Motor neuron (in vitro differentiated cells): ENCODE results near the gene ST3GAL3. TPM values are rescaled to one million over a fixed set of nuclear protein-coding genes. Genes with fewer than 3 reads are reported as not detected.
"Not testable (repeated sequence)": the region's sequence is repeated elsewhere in the genome, so short reads cannot be mapped to it uniquely, and the experiment has no call there.

Source experiments
- ATAC-seq, 8 experiments: fragments of 200-7000 bp; cut with Tn5 transposase; replicated peaks in 6 of 8; 2 replicates each; pipeline ENCODE4 v1.8.0; 2021; ENCODE audit warnings: mild to moderate bottlenecking in 8 of 8, moderate library complexity in 8 of 8
- H3K27ac ChIP-seq, 2 donors: fragments of 250-450 bp; sonication (Bioruptor Pico); 2 replicates each; pipeline ENCODE4 v1.9.0; 2021; ENCODE audit warnings: antibody characterized with exemption in 2 of 2, mild to moderate bottlenecking in 2 of 2, moderate library complexity in 1 of 2
- H3K4me1 ChIP-seq, 2 donors: fragments of 250-450 bp; sonication (Bioruptor Pico); replicated peaks in 1 of 2; 2 replicates each; pipeline ENCODE4 v1.6.1; 2021; ENCODE audit warnings: antibody characterized with exemption in 2 of 2, mild to moderate bottlenecking in 2 of 2, moderate library complexity in 1 of 2
- H3K4me3 ChIP-seq, 5 donors: fragments of 250-450 bp; sonication (Bioruptor Pico); 2 replicates each; pipeline ENCODE4 v1.9.0; 2021; ENCODE audit warnings: antibody characterized with exemption in 5 of 5, mild to moderate bottlenecking in 5 of 5, moderate library complexity in 4 of 5
- WGBS, 10 experiments: fragments of 450-650 bp; shearing (Covaris generic); methylation state at CpG; one replicate each; pipeline ENCODE4 v1.0.0; 2022; 5-methylcytosine and 5-hydroxymethylcytosine counted together
- in situ Hi-C, 9 experiments: fragments of 400-800 bp; cut with MboI; loops; one replicate each; pipeline ENCODE4 v1.15.0; 2021; ENCODE audit warnings: low sequenced_read_pairs in 9 of 9, low pct_unique_long_range_greater_than_20kb in 2 of 9; ENCODE audit not compliant: unreplicated experiment in 9 of 9
- total RNA-seq, 8 experiments: library from RNA; unstranded; fragments of 300-600 nt; gene quantifications; 2 replicates each; pipeline versions ENCODE4 v1.2.3 to v1.2.4, GENCODE V29; 2022

Gene ST3GAL3
- total RNA-seq, 8 experiments from 2014 or later, result 11.7 to 30.6 (median 29.0) TPM

- H3K27ac ChIP-seq, result peak overlapping the region in 1 of 2 donors; percentile 96
- peak overlapping the region; percentile 74 to 98 (median 95) for H3K4me3 ChIP-seq
- peaks cover 11% of the 10 kb centered on the region in 2 donors for H3K4me1 ChIP-seq
- peak in 5 of 8 experiments; percentile 6 to 30 (median 11) for ATAC-seq
- in situ Hi-C loops, result no loop called here
- 0 to 7% (median 4%) methylated on average over 3 to 14 of the region's 30 CpGs; no CpG with 5 or more reads in 3 of the 10 experiments for WGBS, 10 experiments
Observed at GRCh38 chr1:43706598-43707189, 642 bp upstream of the ST3GAL3 start.

DNA sequence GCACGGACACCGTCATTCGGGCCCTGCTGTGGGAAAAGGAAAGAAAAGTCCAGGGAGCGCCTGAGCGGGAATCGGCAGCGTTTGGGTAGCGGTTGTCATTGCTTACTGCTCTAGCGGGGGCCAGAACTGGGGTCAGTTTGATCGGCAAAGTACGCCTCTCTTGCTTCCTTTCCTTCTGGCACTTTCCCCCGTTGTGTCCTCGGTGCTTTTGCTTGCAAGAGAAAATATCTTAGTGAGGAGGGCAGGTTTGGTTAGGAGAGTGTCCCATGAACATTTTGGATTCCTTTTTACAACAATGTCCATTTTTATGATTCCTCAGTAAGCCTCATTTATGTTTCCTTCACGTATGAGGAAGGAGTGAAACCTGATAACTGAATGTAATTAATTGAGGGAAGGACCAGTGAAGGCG, 670 bp downstream of the ST3GAL3 start:
- in situ Hi-C loops, result no loop called here
- WGBS, 10 experiments, result 0 to 8% (median 1%) methylated on average over 1 to 14 of the region's 15 CpGs; no CpG with 5 or more reads in 1 of the 10 experiments
- Histone ChIP-seq H3K27ac (peak overlapping the region; percentile 92 to 96), H3K4me3 (peak overlapping the region; percentile 74 to 98 (median 95)), H3K4me1 (peaks cover 11% of the 10 kb centered on the region in 2 donors)
- ATAC-seq, result no peak

GRCh38 chr1:43711049-43711448, 3.7 kb downstream of the ST3GAL3 start:
- Histone ChIP-seq H3K4me1 (peaks cover 10 to 11% of the 10 kb centered on the region in 2 donors), H3K27ac (no peak overlapping the region), H3K4me3 (no peak overlapping the region)
- WGBS, 10 experiments, result 21 to 100% (median 94%) methylated on average over 1 to 2 of the region's 2 CpGs; no CpG with 5 or more reads in 2 of the 10 experiments
- ATAC-seq, result no peak
- in situ Hi-C loops, result no loop called here

GRCh38 chr1:43711524-43712386, 4.4 kb downstream of the ST3GAL3 start:
- Histone ChIP-seq H3K4me1 (peaks cover 4 to 5% of the 10 kb centered on the region in 2 donors), H3K4me3 (no peak overlapping the region), H3K27ac (no peak overlapping the region)
- WGBS, 10 experiments, result 18 to 100% (median 73%) methylated on average over 1 to 3 of the region's 3 CpGs
- in situ Hi-C loops, result no loop called here
- no peak for ATAC-seq

- Histone ChIP-seq H3K4me1 (no peaks in the 10 kb centered on the region), H3K4me3 (no peak overlapping the region), H3K27ac (no peak overlapping the region)
- 56 to 100% (median 92%) methylated on average over 3 to 14 of the region's 15 CpGs for WGBS, 10 experiments
- in situ Hi-C loops, result no loop called here
- ATAC-seq, result peak in 1 of 8 experiments; percentile 87
Observed at GRCh38 chr1:43716559-43717281, 9.4 kb downstream of the ST3GAL3 start.

- Histone ChIP-seq H3K4me3 (no peak overlapping the region), H3K4me1 (no peaks in the 10 kb centered on the region), H3K27ac (no peak overlapping the region)
- WGBS, 10 experiments, result 59 to 100% (median 96%) methylated on average over 3 to 6 of the region's 6 CpGs; no CpG with 5 or more reads in 1 of the 10 experiments
- in situ Hi-C loops, result no loop called here
- ATAC-seq, result no peak
Observed at GRCh38 chr1:43719063-43719462, 11.7 kb downstream of the ST3GAL3 start.

DNA sequence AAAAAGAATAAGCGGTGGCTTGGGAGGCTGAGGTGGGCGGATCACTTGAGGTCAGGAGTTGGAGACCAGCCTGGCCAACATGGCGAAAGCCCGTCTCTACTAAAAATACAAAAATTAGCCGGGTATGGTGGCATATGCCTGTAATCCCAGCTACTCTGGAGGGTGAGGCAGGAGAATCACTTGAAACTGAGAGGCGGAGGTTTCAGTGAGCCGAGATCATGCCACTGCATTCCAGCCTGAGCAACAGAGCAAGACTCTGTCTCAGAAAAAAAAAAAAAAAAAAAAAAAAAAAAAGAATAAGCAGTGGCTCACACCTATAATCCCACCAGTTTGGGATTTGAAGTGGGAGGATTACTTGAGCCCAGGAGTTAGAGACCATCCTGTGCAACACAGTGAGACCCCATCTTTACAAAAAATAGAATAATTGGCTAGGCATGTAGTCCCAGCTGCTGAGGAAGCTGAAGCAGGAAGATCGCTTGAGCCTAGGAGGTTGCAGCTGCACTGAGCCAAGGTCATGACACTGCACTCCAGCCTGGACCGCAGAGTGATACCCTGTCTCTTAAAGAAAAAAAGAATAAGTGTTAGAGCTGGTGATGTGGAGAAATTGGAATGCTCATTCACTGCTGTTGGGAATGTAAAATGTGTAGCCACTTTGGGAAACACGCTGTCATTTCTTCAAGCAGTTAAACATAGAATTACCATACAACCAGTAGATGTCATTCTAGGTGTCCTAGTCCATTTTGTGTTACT, 12.5 kb downstream of the ST3GAL3 start:
- H3K27ac ChIP-seq, H3K4me3 ChIP-seq, in situ Hi-C loops, H3K4me1 ChIP-seq: not testable (repeated sequence)
- ATAC-seq, result peak in 1 of 8 experiments; percentile 49
- 51 to 100% (median 94%) methylated on average over 1 to 9 of the region's 10 CpGs; no CpG with 5 or more reads in 1 of the 10 experiments for WGBS, 10 experiments

GRCh38 chr1:43722810-43723209, 15.5 kb downstream of the ST3GAL3 start:
- 43 to 100% (median 88%) methylated on average over 1 to 2 of the region's 2 CpGs; no CpG with 5 or more reads in 3 of the 10 experiments for WGBS, 10 experiments
- in situ Hi-C loops, result no loop called here
- ATAC-seq, result peak in 3 of 8 experiments; percentile 74 to 88 (median 86)
- no peak overlapping the region for H3K4me3 ChIP-seq
- peaks cover 0 to 3% of the 10 kb centered on the region in 2 donors for H3K4me1 ChIP-seq
- no peak overlapping the region for H3K27ac ChIP-seq

GRCh38 chr1:43729816-43730463, 22.6 kb downstream of the ST3GAL3 start:
- Histone ChIP-seq H3K27ac (no peak overlapping the region), H3K4me1 (peaks cover 0 to 3% of the 10 kb centered on the region in 2 donors), H3K4me3 (no peak overlapping the region)
- in situ Hi-C loops, result loop anchor here in 2 of 9 experiments (25.0 kb wide), 2 partner anchors 107 to 193 kb away; partner anchors contain the start of gene PTPRF (in 1 of the 2)
- ATAC-seq, result peak in 3 of 8 experiments; percentile 29 to 45 (median 31)
- 91 to 100% (median 99%) methylated on average over 1 to 4 of the region's 4 CpGs for WGBS, 10 experiments

DNA sequence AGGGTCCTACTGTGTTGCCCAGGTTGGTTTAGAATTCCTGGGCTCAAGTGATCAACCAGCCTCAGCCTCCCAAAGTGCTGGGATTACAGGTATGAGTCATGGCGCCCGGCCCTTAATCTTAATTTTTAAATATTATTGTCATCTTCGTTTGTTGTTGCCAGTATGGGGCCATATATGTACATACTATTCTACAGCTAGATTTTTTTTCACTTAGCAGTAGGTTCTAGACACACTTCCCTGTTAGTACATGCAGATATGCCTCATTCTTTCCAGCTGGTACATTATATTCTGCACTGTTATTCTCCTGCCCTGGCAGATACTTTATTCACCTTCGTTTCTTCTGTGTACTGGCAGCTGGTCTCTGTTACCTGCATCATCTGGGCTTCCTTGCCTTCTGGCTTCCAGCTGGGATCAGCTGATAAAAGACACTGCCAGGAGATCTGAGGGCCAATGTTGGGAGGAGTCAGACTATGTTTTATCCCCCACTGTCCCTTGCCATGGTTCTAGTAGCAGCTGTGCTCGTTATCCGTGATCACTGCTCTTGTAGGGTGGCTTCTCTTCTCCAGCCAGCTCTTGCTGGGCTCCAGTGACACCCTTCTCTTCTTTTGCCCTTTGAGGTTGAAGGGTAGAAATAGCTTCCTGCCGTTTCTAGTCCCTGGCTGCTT, 24.7 kb downstream of the ST3GAL3 start:
- Histone ChIP-seq H3K4me3 (no peak overlapping the region), H3K4me1 (no peaks in the 10 kb centered on the region), H3K27ac (no peak overlapping the region)
- in situ Hi-C loops, result loop anchor here in 2 of 9 experiments (25.0 kb wide), 2 partner anchors 105 to 195 kb away; partner anchors contain the start of gene PTPRF (in 1 of the 2)
- peak in 3 of 8 experiments; percentile 50 to 83 (median 81) for ATAC-seq
- WGBS, 10 experiments, result 7 to 100% (median 80%) methylated on average over 1 to 6 of the region's 7 CpGs

GRCh38 chr1:43736819-43737218, 29.5 kb downstream of the ST3GAL3 start:
- H3K27ac ChIP-seq, result no peak overlapping the region
- WGBS, 10 experiments, result 76 to 100% (median 85%) methylated on average over 1 to 2 of the region's 2 CpGs
- no peaks in the 10 kb centered on the region for H3K4me1 ChIP-seq
- ATAC-seq, result no peak
- in situ Hi-C loops, result loop anchor here in 2 of 9 experiments (25.0 kb wide), 2 partner anchors 100 to 200 kb away; partner anchors contain the start of gene PTPRF (in 1 of the 2)
- H3K4me3 ChIP-seq, result no peak overlapping the region
